Activated T-cell treated with anti-CD3 and anti-CD28 coated beads for 24 hours (primary cell): ENCODE data around the gene TEKT5.

Experiments used
- DNase-seq: peaks from one replicate; pipeline ENCODE4 v3.0.0-alpha.2; 2020; ENCODE audit warnings: low read depth

Gene TEKT5

DNA sequence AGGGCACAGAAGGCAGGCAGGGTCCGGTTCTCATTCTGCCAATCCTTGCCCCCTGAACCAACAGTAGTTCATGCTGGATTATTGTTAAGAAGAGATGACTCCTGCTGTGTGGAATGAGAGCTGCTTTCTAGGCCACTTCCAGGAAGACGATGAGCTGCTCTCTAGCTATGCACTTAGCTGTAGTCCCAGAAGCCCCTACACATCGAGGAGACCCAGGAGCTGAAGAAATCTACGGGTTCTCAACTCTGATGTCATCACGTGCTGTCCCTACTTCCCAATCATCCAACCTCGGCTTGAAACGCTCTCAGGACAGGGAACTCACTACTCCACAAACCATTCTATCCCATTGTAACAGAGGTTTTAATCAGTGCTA, 85.3 kb downstream of the TEKT5 start:
- DNase-seq: no peak

DNA sequence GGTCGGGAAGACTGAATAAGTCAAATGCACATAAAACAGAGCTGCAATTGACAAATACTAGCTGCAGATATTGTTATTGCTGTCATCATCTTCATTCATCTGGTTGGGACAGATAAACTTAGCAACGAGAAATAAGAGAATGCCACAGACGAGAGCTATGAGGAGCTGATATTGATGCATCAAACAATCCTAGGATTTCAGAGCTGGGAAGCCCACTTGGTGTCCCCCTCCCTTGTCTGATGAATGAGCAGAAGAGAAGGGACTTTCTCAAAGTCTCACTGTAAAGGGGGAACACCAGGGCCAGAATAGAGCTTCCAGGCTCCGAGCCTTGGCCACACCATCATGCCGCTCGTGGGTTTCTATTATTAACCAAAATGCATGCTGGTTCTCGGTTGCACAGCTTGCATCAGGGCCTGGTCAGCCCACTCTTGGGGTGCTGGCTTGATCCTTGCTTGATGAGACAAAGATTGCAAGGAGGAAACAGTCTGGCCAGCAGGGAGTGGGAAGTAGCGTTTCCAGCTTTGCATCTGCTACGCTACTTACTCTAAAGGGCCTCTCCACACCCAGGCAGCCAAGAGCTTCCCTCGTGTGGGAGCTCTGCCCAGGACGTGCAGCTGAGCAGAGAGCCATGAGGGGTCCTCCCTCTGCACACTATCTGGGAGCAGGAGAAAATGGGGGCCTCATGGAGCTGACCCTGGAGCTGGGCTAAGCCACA, 85.9 kb downstream of the TEKT5 start:
- DNase-seq: no peak

DNA sequence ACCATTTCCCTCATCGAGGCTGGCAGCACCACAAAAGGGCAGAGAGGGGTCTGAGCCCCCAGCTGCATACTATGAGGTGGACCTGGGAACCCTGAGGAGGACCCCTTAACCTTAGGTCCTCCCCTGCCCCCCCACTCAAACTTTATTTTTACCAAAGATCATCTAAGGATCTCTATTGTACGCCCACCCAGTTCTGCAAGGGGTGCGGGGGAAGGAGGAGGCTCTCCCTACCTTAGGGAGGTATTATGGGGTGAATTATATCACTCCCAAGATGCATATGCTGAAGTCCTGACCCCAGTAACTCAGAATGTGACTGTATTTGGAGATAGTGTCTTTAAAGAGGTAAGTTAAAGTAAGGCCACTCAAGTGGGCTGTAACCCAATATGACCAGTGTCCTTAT, 87.6 kb downstream of the TEKT5 start:
- DNase-seq: no peak

DNA sequence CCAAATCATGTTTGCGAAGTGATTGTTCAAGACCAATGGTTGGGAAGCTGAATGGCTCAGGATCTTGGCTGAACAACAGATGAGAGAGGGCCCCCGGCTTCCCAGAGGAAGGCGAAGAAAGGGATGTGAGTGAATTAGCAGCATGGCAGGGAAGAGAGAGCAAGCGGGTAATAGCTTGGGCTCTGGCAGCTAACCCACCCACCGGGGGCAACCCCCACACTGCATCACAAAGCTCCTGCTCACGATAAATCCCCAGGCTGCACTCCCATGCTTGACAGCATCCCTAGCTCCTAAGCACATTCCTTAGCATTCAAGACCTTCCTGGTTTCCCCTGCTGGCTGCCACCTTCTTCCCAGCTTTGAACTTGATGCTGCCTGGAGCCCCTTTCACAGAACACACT, 88.1 kb downstream of the TEKT5 start:
- DNase-seq: no peak

DNA sequence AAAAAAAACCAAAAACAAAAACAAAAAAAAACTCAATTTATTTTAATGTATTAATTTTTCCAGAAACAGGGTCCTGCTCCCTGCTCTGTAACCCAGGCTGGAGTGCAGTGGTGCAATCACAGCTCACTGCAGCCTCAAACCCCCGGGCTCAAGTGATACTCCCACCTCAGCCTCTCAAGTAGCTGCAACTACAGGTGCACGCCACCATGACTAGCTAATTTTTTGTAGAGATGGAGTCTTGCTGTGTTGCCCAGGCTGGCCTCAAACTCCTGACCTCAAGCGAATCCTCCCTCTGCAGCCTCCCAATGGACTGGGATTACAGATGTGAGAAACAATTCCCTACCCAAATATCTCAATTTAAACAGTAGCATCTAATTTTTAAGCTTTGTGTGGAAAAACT, 89.1 kb downstream of the TEKT5 start:
- no peak for DNase-seq

DNA sequence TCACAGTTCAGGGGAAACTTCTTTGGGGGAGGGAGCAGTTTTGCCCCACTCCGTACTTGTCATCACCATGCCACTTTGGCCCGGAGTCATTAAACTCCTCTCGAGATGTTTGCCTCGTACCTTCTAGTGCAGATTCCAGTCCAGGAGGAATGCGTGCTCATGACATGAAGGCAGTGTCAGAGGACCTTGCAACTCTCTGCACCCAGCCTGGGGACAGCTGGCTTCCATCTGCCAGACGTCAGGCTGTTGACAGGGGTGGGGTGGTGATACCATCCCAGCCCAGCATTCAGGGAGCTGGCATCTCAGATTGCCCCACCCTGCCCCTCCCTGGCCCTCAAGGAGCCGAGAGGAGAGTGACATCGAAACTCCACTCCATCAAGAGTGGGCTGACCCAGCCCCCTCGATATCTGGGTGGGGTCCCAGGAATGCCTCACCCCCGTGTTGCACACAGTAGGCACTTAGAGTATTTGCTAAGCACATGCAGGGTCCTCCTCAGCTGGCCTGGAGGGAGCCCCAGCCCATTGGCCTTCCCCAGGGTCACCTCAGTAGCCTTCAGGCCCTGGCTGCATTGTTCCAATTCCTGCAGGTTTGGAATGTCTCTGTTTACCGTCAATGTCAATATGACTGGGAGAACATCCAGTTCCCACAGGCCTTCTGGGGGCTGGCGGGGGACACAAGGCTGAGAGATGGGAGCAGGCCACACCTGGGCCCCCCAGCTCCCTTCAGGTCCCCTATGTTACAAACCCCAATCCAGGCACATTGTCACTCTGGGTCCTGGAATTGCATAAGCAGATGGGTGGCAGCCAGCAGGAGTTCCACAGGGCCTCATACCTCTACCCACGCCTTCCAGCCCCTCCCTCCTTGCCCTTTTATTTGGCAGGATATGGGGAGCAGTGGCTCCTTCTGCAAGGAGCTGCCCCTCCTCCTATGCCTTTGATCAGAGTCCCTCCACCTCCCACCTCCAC, 93.0 kb downstream of the TEKT5 start:
- DNase-seq: no peak

DNA sequence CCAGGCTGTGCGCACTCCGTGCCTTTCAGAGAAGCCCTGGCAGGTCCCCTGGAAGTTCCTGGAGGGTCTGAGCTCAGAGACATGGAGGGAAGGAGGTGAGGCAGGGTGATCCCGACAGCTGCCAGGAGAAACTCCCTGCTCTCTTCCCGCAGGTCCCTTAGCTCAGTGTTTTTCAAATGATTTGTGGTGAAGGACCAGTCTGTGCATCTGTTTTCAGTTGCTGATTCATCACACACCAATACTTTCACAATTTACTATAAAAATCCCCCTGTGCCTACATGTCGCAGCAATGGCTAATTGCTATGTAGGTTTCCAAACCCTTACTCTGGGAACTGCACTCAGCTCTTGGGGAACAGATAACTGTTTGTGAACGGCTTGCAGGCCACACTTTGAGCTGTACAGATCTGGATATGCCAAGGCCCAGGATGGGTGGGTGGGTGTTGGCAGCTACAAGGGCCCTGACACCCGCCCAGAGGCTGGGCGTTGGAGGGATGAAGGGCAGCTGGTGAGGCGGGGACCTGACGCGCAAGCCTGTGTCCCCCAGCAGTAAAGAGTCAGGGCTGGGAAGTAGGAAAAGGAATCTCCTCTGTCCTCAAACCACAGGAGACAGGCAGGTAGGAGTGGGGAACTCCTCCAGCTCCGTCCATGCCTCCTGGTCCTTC, 93.8 kb downstream of the TEKT5 start:
- no peak for DNase-seq

DNA sequence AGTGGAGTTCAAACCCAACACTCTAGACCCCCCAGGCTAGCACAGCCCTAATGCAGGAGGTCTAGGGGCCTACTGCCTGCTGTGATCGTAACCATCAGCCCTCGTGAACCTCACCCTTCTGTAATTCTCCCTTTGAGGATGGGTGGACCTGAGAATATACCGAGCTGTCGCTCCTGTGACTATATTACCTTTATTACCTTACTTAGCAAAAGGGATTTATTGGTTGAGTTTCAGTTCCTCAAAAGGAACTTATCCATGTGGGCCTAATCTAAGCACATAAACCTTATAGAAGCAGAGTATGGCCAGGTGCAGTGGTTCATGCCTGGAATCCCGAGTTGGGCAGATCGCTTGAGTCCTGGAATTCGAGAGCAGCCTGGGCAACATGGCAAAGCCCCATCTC, 95.1 kb downstream of the TEKT5 start:
- no peak for DNase-seq

DNA sequence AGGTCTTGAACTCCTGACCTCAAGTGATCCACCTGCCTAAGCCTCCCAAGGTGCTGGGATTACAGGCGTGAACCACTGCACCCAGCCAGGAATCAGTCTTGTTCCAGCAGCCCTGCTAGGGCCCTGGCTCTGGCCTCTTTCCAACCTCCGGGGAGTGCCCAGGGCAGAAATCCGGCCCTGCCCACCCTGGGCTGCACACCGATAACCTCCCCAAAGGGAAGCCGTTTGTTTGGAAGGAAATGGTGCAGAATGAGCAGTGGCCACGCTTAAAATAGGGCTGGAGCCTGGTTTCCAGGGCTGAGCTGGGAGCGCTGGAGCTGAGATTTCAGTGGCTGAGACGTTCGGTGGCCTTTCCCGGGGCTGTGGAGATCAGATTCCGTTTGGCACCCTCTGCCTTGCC, 96.6 kb downstream of the TEKT5 start:
- no peak for DNase-seq

DNA sequence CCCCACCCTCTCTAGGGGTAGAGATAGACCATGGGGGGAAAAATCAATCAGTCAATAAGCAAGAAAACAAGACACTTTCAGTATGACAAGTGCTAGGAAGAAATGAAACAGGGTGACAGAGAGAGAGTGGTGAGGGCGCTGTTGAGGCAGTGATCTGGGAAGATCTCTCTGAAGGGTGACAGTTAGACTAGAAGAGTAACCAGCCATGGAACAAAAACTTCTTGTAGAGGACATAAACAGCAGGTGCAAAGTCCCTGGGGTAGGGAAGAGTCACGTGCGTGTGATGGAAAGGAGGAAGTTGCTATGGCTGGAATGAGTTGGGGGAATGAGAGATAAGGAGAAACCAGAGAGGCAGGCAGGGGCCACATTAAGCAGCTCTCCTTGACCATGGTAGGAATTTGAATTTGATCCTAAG, 97.5 kb downstream of the TEKT5 start:
- DNase-seq: no peak

DNA sequence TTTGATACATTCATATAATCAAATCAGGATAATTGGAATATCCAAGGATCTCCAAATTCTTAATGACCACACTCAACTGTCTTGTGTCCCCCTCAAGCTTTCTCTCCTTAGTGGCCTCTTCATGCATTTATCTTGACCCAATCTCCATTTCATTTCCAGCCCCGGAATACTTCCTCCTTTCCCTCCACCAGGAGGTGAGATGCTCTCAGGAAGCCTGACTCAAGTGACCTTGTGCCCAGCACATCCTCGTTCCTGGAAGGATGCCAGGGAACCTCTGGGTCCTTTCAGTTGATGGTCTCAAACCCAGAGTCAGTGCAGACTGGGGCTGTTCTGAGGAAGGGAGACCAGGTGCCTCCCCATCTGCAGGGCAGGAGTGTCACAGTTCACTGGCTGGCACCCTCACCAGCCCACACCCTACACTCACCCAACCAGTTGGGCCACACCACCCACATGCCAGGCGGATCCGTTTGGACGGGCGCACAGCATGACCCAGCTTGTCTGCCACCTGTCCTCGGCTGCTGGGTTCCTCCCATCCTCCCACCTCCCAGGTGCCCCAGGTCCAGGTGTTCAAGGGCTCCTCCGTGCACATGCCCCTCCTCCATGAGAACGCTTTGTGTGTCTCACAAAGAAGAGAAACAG, 100.3 kb downstream of the TEKT5 start:
- no peak for DNase-seq

DNA sequence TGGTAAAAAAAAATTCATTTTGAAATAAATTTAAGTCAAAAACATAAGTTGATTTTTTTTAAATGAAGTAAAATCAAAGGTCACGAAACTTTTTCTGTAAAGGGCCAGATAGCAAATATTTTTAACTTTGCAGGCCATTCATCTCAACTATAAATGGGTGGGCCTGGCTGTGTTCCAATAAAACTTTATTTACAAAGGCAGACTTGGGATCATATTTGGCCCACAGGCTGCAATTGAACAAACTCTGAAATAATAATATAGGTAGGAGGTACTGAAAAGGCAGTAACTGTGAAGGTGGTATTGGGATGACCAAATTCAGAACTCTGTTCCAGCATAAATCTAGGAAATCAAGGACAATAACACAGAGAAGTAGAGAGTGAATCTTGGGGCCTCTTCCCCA, 102.1 kb downstream of the TEKT5 start:
- DNase-seq: no peak

DNA sequence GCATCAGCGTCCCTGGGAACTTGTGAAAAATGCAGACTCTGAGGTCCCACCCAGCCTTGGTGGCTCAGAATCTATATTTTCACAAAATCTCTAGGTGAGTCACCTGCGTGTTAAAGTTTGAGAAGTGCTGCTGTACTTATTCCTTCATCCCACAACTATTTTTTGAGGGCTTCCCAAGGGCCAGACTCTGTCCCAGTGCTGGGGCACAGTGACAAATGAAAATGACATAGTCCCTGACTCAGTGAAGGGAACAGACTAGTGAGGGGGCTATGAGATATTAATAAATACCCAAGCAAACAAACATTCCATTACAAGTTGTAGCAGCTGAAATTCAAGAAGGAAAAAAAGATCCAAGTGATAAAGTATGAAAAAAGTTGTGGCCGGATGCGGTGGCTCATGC, 104.4 kb downstream of the TEKT5 start:
- no peak for DNase-seq

DNA sequence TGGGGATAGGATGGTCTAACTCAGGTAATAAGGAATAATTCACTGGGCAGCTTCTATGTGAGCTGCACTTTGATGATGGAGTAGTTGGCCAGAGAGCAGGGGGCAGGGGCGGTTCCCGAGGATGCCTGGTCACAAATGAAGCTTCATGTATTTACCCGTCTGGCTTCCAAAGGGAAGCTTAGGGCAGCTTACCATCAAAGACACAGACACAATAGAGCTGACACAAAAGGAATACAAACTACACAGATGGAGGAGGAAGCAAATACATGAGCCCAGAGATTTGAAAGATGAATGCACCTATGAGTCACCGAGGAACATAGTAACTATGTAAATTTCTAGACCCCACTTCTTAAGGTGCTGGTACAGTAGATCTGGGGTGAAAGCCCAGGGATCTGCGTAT, 105.6 kb downstream of the TEKT5 start:
- DNase-seq: no peak

DNA sequence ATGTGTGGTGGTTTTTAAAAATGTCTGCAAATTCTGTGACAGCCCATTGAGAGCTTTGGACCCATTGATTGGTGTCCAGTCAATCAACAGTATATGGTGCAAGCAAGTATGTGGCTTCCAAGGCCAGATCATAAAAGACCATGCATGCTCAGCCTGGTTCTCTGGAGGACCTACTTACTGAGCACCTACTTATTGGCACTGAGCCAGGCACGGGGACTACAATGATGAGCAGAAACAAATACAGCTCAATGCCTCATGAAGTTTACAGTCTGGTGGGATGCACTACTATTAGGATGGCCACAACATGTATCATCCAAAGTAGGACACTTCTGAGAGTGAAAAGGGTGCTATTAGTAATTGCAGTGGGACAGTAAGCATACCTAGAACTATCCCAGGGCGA, 107.1 kb downstream of the TEKT5 start:
- DNase-seq: no peak

DNA sequence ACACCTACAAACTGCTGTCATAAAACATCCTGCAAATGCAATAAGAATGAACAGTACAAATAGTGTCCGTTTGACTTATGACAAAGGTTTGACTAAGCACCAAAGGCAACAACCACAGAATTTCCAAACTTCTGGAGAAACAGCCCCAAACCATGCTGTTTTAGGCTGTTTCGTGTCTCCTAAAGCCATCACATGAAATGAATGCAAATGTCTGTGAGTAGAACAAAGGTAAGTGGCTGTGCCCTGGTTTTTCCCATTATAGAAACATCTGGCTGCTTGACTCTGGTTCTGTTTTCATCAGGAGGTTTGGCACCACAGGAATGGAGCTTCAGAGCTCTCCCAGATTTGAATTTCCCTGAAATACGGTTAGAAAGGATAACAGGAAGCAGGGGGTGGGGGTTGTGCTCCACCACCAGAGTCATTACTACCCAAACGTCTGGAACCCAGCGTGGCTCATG, 109.7 kb downstream of the TEKT5 start:
- no peak for DNase-seq

DNA sequence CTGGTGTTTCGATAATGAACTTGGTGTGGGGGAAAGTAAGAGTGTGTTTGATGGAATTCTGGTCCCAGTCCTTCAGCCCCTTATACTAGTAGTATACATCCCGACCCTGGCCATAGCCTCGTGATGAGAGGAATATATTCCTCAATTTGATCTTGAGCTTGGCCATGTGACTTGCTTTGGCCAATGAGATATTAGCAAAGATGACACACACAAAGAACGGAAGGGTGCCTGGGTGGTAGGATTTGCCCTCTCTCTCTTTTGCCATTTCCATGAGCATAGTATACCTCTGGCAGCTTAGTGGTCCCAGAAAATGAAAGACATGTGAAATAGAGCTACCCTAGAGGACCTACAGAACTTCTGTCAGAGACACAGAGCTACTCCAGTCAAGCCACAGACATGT, 111.5 kb downstream of the TEKT5 start:
- no peak for DNase-seq

DNA sequence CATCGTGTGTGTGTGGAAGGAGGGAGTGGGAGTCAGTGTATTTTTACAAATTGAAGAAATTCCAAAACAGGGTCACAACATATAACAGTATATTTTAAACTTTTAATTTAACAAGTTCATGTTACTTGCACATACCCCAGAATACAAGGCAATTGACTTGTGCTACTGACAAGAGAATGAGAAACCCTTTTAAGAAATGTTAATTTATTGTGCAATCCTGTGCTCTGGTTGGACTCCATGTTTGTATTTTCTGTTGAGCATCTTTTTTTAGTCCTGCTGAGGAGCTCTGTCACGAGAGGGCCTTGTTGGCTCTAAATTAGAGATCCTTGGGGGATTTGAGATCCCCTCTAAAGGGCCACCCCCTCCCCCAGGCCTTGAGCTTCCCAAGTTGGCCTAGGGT, 113.2 kb downstream of the TEKT5 start:
- no peak for DNase-seq

DNA sequence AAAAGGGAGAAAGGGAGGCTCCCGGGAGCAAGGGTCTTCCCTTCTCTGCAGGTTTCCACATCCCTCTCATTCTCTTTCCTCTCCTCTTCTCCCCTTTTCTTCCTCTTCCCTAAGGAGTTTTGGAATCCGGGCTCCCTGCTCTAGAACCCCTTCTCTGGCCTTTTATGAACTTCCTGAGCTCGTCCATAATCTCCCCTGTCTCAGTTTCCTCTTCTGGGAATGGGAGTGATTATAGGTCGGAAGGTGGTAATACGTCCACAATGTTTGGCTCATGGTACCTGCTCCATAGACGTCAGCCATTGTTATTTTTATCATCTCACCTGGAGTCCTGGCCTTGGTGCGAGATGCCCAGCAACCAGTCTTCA, 113.9 kb downstream of the TEKT5 start:
- no peak for DNase-seq

DNA sequence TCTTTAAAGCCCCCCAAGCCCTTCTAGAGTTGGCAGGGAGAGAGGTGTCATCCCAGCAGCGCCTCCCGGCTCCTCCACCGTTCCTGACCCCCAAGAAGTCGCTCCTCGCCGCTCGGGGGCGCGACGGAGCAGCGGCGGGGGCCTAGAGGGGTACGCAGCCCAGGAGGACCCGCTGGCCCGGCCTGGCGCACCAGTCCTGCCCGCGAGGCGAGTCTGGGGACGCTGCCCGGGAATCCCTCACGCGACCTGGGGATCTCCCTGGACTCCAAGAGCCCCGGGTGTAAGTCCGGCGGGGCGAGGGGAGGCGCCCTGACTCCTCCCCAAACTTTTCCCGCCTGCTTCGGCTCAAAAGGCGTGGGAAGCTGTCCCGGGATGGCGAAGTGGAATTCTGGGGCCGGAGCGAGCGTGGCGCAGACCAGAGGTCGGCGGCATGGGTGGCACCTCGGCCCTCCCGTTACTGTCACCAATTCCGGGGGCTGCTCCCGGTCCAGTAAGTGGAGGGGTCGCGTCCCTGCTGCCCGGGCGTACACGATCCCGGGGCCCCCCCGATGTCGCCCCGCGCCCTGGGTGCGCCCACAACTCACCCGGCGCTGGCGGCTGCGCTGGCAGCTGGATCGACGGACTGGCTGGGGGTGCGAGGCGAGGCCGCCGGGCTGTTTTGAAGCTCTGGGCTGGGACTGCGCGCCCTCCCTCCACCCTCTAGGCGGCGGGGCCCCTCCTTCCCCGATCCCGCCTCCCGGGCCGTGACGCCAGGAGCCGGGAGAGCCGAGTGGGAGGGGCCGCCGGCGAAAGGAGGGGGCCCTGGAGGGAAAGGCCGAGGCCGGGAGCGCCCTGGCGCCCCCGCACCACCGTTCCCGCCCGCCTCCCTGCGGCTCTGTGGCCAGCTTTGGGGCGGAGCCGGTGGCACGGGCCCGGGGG, 114.5 kb downstream of the TEKT5 start, which contains the start of gene EMP2:
Gene EMP2 (minus strand): TSS at position 634 of the 918 bp plus-strand sequence. CDS start 32,981 bp downstream, outside the sequence.
- no peak for DNase-seq

DNA sequence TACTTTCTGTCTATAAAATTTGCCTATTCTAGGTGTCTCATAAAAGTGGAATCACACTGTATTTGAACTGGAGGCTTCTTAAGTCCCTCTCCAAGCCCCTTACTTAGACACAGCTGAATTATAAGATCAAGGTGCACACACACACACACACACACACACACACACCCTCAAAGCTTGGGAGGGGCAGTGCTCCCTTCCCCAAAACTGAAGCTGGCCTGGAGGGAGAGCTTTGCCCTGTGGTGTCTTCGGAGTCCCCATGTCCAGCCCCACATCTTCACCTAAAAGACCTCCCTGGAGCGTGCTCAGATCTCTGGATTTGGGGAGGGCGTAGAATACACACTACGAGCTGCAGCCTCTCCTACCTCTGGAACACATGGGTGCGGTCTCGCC, 115.2 kb downstream of the TEKT5 start:
- DNase-seq: no peak
